Measurements from ENCODE around the gene CREG2.

DNA sequence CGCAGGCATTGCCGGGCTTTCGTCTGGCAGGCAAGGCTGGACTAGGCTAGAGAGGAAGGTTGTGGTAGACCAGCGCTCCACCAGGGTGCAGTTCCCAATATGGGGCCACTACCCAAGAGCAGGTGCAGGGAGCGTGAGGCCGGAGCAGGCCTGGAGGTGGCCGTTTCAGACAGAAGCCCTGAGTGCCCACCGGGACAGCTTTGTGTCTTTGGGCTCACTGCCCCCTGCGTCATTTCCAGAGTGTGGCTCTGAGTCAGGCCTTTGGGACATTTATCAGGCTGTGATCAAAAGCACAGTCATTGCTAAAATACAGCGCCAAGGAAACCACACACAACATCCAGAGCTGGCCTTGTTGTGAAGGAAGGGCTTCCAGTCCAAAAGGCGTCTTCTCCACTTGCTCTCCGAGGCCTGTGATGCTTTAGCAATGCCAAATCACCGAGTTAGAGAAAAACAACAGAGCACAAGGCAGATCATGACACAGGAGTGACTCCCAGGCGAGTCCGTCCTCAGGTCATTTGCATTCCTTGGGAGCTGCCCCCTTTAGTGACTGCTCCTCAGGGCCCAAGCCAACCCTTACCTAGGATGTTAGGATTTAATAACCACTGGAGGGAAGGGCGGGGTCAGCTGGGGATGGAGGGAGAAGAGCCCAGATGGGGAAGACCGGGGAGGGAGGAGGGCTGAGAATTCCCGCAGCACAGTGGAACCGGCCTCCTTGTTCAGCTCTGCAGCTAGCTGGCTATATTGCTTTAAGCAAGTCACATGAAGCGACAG, 45.3 kb upstream of the CREG2 start:
- no peak for TF ChIP-seq POLR2A (IDR thresholded peaks at IDR 0.05)
- TF ChIP-seq, protein P1, sequence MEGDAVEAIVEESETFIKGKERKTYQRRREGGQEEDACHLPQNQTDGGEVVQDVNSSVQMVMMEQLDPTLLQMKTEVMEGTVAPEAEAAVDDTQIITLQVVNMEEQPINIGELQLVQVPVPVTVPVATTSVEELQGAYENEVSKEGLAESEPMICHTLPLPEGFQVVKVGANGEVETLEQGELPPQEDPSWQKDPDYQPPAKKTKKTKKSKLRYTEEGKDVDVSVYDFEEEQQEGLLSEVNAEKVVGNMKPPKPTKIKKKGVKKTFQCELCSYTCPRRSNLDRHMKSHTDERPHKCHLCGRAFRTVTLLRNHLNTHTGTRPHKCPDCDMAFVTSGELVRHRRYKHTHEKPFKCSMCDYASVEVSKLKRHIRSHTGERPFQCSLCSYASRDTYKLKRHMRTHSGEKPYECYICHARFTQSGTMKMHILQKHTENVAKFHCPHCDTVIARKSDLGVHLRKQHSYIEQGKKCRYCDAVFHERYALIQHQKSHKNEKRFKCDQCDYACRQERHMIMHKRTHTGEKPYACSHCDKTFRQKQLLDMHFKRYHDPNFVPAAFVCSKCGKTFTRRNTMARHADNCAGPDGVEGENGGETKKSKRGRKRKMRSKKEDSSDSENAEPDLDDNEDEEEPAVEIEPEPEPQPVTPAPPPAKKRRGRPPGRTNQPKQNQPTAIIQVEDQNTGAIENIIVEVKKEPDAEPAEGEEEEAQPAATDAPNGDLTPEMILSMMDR (IDR thresholded peaks at IDR 0.05) = no peak
